Neural cell (in vitro differentiated cells): Measurements from ENCODE around the gene ADRA2B.

Source experiments
- EP300 ChIP-seq: fragments of 450-650 bp; conservative IDR thresholded peaks from 2 replicates; pipeline ENCODE4 v1.6.1; 2014; ENCODE audit warnings: antibody characterized with exemption, mild to moderate bottlenecking, moderate library complexity; ENCODE audit not compliant: poor library complexity, severe bottlenecking
- EZH2 ChIP-seq: fragments of 200-600, 300-800 bp; shearing (Covaris generic), sonication (generic); IDR thresholded peaks from 2 replicates; pipeline ENCODE4 v1.6.1; 2014; ENCODE audit warnings: antibody characterized with exemption, low read length, borderline replicate concordance, mild to moderate bottlenecking; ENCODE audit not compliant: insufficient read depth, poor library complexity, severe bottlenecking
- MXI1 ChIP-seq: fragments of 450-650 bp; conservative IDR thresholded peaks from 2 replicates; pipeline ENCODE4 v1.6.1; 2014; ENCODE audit warnings: antibody characterized with exemption, mild to moderate bottlenecking; ENCODE audit not compliant: poor library complexity, severe bottlenecking
- POLR2AphosphoS5 ChIP-seq: IDR thresholded peaks from 2 replicates; pipeline ENCODE4 v1.6.1; 2012
- RAD21 ChIP-seq: fragments of 450-650 bp; conservative IDR thresholded peaks from 2 replicates; pipeline ENCODE4 v1.6.1; 2014; ENCODE audit warnings: antibody characterized with exemption, mild to moderate bottlenecking, moderate library complexity
- TAF1 ChIP-seq: IDR thresholded peaks from 2 replicates; pipeline ENCODE4 v1.6.1; 2012; ENCODE audit warnings: low read depth
- TF ChIP-seq, protein P1 (sequence below): fragments of 450-650 bp; IDR thresholded peaks from 2 replicates; pipeline ENCODE4 v1.5.1; 2014; ENCODE audit warnings: antibody characterized with exemption, mild to moderate bottlenecking, moderate library complexity; ENCODE audit not compliant: poor library complexity, severe bottlenecking
- TF ChIP-seq, protein P2 (sequence below): IDR thresholded peaks from 2 replicates; pipeline ENCODE4 v1.6.1; 2012; ENCODE audit warnings: borderline replicate concordance

- TF ChIP-seq TAF1 (no peak), POLR2AphosphoS5 (no peak), EP300 (no peak), EZH2 (no peak), MXI1 (no peak), RAD21 (no peak)
- TF ChIP-seq, protein P1, sequence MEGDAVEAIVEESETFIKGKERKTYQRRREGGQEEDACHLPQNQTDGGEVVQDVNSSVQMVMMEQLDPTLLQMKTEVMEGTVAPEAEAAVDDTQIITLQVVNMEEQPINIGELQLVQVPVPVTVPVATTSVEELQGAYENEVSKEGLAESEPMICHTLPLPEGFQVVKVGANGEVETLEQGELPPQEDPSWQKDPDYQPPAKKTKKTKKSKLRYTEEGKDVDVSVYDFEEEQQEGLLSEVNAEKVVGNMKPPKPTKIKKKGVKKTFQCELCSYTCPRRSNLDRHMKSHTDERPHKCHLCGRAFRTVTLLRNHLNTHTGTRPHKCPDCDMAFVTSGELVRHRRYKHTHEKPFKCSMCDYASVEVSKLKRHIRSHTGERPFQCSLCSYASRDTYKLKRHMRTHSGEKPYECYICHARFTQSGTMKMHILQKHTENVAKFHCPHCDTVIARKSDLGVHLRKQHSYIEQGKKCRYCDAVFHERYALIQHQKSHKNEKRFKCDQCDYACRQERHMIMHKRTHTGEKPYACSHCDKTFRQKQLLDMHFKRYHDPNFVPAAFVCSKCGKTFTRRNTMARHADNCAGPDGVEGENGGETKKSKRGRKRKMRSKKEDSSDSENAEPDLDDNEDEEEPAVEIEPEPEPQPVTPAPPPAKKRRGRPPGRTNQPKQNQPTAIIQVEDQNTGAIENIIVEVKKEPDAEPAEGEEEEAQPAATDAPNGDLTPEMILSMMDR: no peak
- TF ChIP-seq, protein P2, sequence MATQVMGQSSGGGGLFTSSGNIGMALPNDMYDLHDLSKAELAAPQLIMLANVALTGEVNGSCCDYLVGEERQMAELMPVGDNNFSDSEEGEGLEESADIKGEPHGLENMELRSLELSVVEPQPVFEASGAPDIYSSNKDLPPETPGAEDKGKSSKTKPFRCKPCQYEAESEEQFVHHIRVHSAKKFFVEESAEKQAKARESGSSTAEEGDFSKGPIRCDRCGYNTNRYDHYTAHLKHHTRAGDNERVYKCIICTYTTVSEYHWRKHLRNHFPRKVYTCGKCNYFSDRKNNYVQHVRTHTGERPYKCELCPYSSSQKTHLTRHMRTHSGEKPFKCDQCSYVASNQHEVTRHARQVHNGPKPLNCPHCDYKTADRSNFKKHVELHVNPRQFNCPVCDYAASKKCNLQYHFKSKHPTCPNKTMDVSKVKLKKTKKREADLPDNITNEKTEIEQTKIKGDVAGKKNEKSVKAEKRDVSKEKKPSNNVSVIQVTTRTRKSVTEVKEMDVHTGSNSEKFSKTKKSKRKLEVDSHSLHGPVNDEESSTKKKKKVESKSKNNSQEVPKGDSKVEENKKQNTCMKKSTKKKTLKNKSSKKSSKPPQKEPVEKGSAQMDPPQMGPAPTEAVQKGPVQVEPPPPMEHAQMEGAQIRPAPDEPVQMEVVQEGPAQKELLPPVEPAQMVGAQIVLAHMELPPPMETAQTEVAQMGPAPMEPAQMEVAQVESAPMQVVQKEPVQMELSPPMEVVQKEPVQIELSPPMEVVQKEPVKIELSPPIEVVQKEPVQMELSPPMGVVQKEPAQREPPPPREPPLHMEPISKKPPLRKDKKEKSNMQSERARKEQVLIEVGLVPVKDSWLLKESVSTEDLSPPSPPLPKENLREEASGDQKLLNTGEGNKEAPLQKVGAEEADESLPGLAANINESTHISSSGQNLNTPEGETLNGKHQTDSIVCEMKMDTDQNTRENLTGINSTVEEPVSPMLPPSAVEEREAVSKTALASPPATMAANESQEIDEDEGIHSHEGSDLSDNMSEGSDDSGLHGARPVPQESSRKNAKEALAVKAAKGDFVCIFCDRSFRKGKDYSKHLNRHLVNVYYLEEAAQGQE: no peak
Observed at GRCh38 chr2:96163768-96164429, 47.5 kb upstream of the ADRA2B start.
